Heart left ventricle (tissue), 16 donors: ENCODE results near the gene JSRP1. TPM values are rescaled to one million over a fixed set of nuclear protein-coding genes. Genes with fewer than 3 reads are reported as not detected.
A peak's percentile ranks its signal among the peaks of the same experiment; 100 is the strongest.

ENCODE experiments used
- ATAC-seq, 4 donors: fragments of 200-7000 bp; cut with Tn5 transposase; one replicate each; pipeline ENCODE4 v1.9.1; 2020 to 2022; ENCODE audit warnings: moderate library complexity in 4 of 4, mild to moderate bottlenecking in 3 of 4, moderate number of reproducible peaks in 1 of 4
- DNase-seq, 5 donors: peaks; one replicate each; pipeline ENCODE4 v3.0.0-alpha.2; 2020
- H3K27ac ChIP-seq, 12 donors: fragments of 200-600 bp; sonication (generic) in 4 of 12; one replicate each; pipeline versions ENCODE4 v1.5.0 to v1.8.0; 2016 to 2022; ENCODE audit warnings: mild to moderate bottlenecking in 2 of 12
- H3K27me3 ChIP-seq, 9 donors: fragments of 200-600 bp; sonication (generic) in 2 of 9; one replicate each; pipeline versions ENCODE4 v1.5.1 to v1.8.0; 2016 to 2022; ENCODE audit warnings: mild to moderate bottlenecking in 3 of 9
- H3K36me3 ChIP-seq, 9 donors: fragments of 200-600 bp; sonication (generic) in 2 of 9; one replicate each; pipeline versions ENCODE4 v1.5.0 to v1.8.0; 2018 to 2022; ENCODE audit warnings: mild to moderate bottlenecking in 2 of 9
- H3K4me1 ChIP-seq, 12 donors: fragments of 200-600 bp; sonication (generic) in 4 of 12; one replicate each; pipeline versions ENCODE4 v1.5.0 to v1.8.0; 2016 to 2022; ENCODE audit warnings: mild to moderate bottlenecking in 3 of 12
- H3K4me3 ChIP-seq, 12 donors: fragments of 200-600 bp; sonication (generic) in 4 of 12; one replicate each; pipeline versions ENCODE4 v1.5.0 to v1.8.0; 2017 to 2022; ENCODE audit warnings: mild to moderate bottlenecking in 9 of 12, moderate library complexity in 4 of 12
- H3K9me3 ChIP-seq, 12 donors: fragments of 200-600 bp; sonication (generic) in 4 of 12; one replicate each; pipeline versions ENCODE4 v1.5.0 to v1.8.0; 2016 to 2022; ENCODE audit warnings: mild to moderate bottlenecking in 1 of 12
- CTCF ChIP-seq, 12 donors: fragments of 200-600 bp; sonication (generic) in 4 of 12; IDR thresholded peaks; one replicate each; pipeline versions ENCODE4 v1.5.0 to v1.8.0; 2018 to 2022; ENCODE audit warnings: antibody characterized with exemption in 12 of 12, mild to moderate bottlenecking in 5 of 12
- POLR2A ChIP-seq, 2 donors: fragments of 450-650 bp; IDR thresholded peaks; one replicate each; pipeline ENCODE4 v1.6.1; 2017; ENCODE audit warnings: antibody characterized with exemption in 2 of 2, mild to moderate bottlenecking in 2 of 2, moderate library complexity in 2 of 2
- WGBS, 4 donors: extraction: QIAGEN DNeasy Blood & Tissue Kit in 2 of 4; methylation state at CpG; one replicate each; pipeline versions ENCODE4 v1.1.5 to v1.1.7; 2013 to 2018; 5-methylcytosine and 5-hydroxymethylcytosine counted together
- intact Hi-C, 10 donors: fragments of 100-400 bp; cut with DNase I; formaldehyde crosslinking; loops; one replicate each; pipeline versions ENCODE4 v1.11.1 to v1.14.2; 2022
- polyA plus RNA-seq, 2 donors: library from polyadenylated mRNA; stranded (reverse); fragments of 200-250 nt; gene quantifications; one replicate each; pipeline ENCODE4 v1.2.3, GENCODE V29; 2013
- total RNA-seq, 9 donors: library from RNA; depleted of rRNA in 2 of 9; stranded (reverse); fragments of >200 nt in 2 of 9; fragmentation: NEBNext Ultra II Directional in 3 of 9; extraction: Animal tissue kit (Norgen Biotek cat#: 25700) in 3 of 9; gene quantifications; one replicate each; pipeline versions ENCODE4 v1.1.0 to v1.2.4, GENCODE V29; 2016 to 2023
- donor health status: ischemic (EF 13 %, LVEDD 7.1; RV severe dilation, severe dysfunction).
- donor health status: healthy with polysubstance abuse.
- donor health status: DM: no; HTN: yes; CAD: no.
- donor health status: DM: no; HTN: no; CAD: no.
- donor health status: ischemic (EF 25% LVEDD 6.9; RV normal size, moderate dysfunction).
- donor health status: ischemic (EF 25% LVEDD 5.7; RV mildly dilated, moderate dysfunction).
- donor health status: healthy.
- donor health status: DM: yes; HTN: yes; CAD: no.
- donor health status: ischemic (EF 35%, LVEDD 5.7; RV mildly dilated, moderate dysfunction).
- donor health status: nonischemic (EF 11% LVEDD 7.7; RV severe dilation, severe dysfunction).
- donor health status: DM: yes; HTN: yes; CAD: no.
- donor health status: PGD.
- donor health status: ischemic (EF 29% LVEDD 5.4; RV normal size, mild dysfunction).
- donor health status: nonischemic (EF 23%, LVEDD 6.1; RV moderate dilation, normal function).

JSRP1 gene
- total and polyA plus RNA-seq, 11 donors, result 0.25 to 0.34 TPM; not detected in 9

- H3K9me3 ChIP-seq, result no peaks in the 10 kb centered on the region
- TF ChIP-seq CTCF (IDR thresholded peaks at IDR 0.05), result no peak
- TF ChIP-seq POLR2A (IDR thresholded peaks at IDR 0.05), result peak in 1 of 2 donors; percentile 41
- intact Hi-C loops, result loop anchor here (1.0 to 10.0 kb wide), 22 partner anchors 33 to 159 kb away; partner anchors contain the start of genes AP3D1 (in 2 of the 10) and DOT1L (in 1 of the 10)
- peak overlapping the region; percentile 92 to 100 (median 99) for H3K27ac ChIP-seq
- H3K36me3 ChIP-seq, result peaks cover 0 to 25% (median 17%) of the 10 kb centered on the region in 9 donors
- peak overlapping the region; percentile 72 to 98 (median 94) for H3K4me3 ChIP-seq
- 0 to 1% (median 0%) methylated on average over 6 to 28 of the region's 28 CpGs for whole genome bisulfite sequencing, 4 donors
- no peaks in the 10 kb centered on the region for H3K27me3 ChIP-seq
- no peak for DNase-seq
- peaks cover 14 to 75% (median 51%) of the 10 kb centered on the region in 12 donors for H3K4me1 ChIP-seq
- ATAC-seq, result no peak
Observed at GRCh38 chr19:2236064-2236313, 20.2 kb downstream of the JSRP1 start.

- peaks cover 0 to 30% (median 22%) of the 10 kb centered on the region in 9 donors for H3K36me3 ChIP-seq
- peak overlapping the region; percentile 92 to 100 (median 99) for H3K27ac ChIP-seq
- no peaks in the 10 kb centered on the region for H3K9me3 ChIP-seq
- H3K27me3 ChIP-seq, result no peaks in the 10 kb centered on the region
- H3K4me1 ChIP-seq, result peaks cover 14 to 73% (median 46%) of the 10 kb centered on the region in 12 donors
- ATAC-seq, result peak in 2 of 4 donors; percentile 4 to 14
- H3K4me3 ChIP-seq, result peak overlapping the region; percentile 72 to 98 (median 94)
- intact Hi-C loops, result loop anchor here (1.0 to 10.0 kb wide), 22 partner anchors 34 to 159 kb away; partner anchors contain the start of genes AP3D1 (in 2 of the 10) and DOT1L (in 1 of the 10)
- 0% methylated on average over 1 to 48 of the region's 48 CpGs for WGBS, 4 donors
- TF ChIP-seq POLR2A (IDR thresholded peaks at IDR 0.05) (no peak), CTCF (IDR thresholded peaks at IDR 0.05) (no peak)
- DNase-seq, result peak in 3 of 5 donors; percentile 42 to 64 (median 64)
Observed at GRCh38 chr19:2235381-2236063, 20.7 kb downstream of the JSRP1 start.

GRCh38 chr19:2234996-2235380, 21.2 kb downstream of the JSRP1 start:
- peaks cover 10 to 68% (median 42%) of the 10 kb centered on the region in 12 donors for H3K4me1 ChIP-seq
- peak overlapping the region; percentile 92 to 100 (median 99) for H3K27ac ChIP-seq
- no peak for DNase-seq
- no peaks in the 10 kb centered on the region for H3K9me3 ChIP-seq
- 44 to 52% (median 47%) methylated on average over 6 of the region's 6 CpGs for WGBS, 4 donors
- H3K27me3 ChIP-seq, result no peaks in the 10 kb centered on the region
- H3K4me3 ChIP-seq, result peak overlapping the region; percentile 72 to 98 (median 94)
- intact Hi-C loops, result loop anchor here in 8 of 10 donors (5.0 to 10.0 kb wide), 9 partner anchors 37 to 160 kb away; partner anchors contain the start of gene AP3D1 (in 2 of the 8)
- TF ChIP-seq CTCF (IDR thresholded peaks at IDR 0.05) (no peak), POLR2A (IDR thresholded peaks at IDR 0.05) (no peak)
- ATAC-seq, result no peak
- H3K36me3 ChIP-seq, result peaks cover 0 to 35% (median 27%) of the 10 kb centered on the region in 9 donors

GRCh38 chr19:2233601-2234280, 22.5 kb downstream of the JSRP1 start:
- intact Hi-C loops, result loop anchor here in 6 of 10 donors (5.0 to 10.0 kb wide), 4 partner anchors 76 to 161 kb away; partner anchors contain the start of gene AP3D1 (in 1 of the 6)
- H3K4me1 ChIP-seq, result peaks cover 9 to 55% (median 32%) of the 10 kb centered on the region in 12 donors
- ATAC-seq, result no peak

More at GRCh38 chr19:2233601-2234280, 22.5 kb downstream of the JSRP1 start:
- Histone ChIP-seq H3K27ac (no peak overlapping the region), H3K4me3 (no peak overlapping the region), H3K27me3 (no peaks in the 10 kb centered on the region), H3K9me3 (no peaks in the 10 kb centered on the region), H3K36me3 (peaks cover 0 to 46% (median 40%) of the 10 kb centered on the region in 9 donors)
- TF ChIP-seq POLR2A (IDR thresholded peaks at IDR 0.05), result no peak
- TF ChIP-seq CTCF (IDR thresholded peaks at IDR 0.05), result no peak
- DNase-seq, result no peak
- WGBS, 4 donors, result 92 to 94% (median 93%) methylated on average over 21 to 25 of the region's 25 CpGs
